Aorta (tissue), 5 donors: ENCODE data around the gene ST7L. TPM values are rescaled to one million over a fixed set of nuclear protein-coding genes. Genes with fewer than 3 reads are reported as not detected.

Experiments used
- ATAC-seq: fragments of 200-7000 bp; cut with Tn5 transposase; one replicate; pipeline ENCODE4 v1.9.1; 2022; ENCODE audit warnings: moderate library complexity; ENCODE audit not compliant: low FRiP score
- DNase-seq, 2 donors: peaks; one replicate each; pipeline ENCODE4 v3.0.0-alpha.2; 2020
- H3K27ac ChIP-seq, 2 donors: one replicate each; pipeline ENCODE4 v1.5.1; 2013; ENCODE audit warnings: low read length in 2 of 2, mild to moderate bottlenecking in 2 of 2, moderate library complexity in 2 of 2, control low read depth in 1 of 2, inconsistent platforms in 1 of 2, low read depth in 1 of 2
- H3K27me3 ChIP-seq, 2 donors: one replicate each; pipeline ENCODE4 v1.6.1; 2013; ENCODE audit warnings: control low read depth in 1 of 2, low read length in 1 of 2, mild to moderate bottlenecking in 1 of 2, moderate library complexity in 1 of 2; ENCODE audit not compliant: insufficient read depth in 2 of 2, control insufficient read depth in 1 of 2
- H3K36me3 ChIP-seq, 2 donors: one replicate each; pipeline ENCODE4 v1.6.1; 2013; ENCODE audit warnings: control low read depth in 1 of 2, low read length in 1 of 2, mild to moderate bottlenecking in 1 of 2; ENCODE audit not compliant: insufficient read depth in 2 of 2, control insufficient read depth in 1 of 2
- H3K4me1 ChIP-seq, 2 donors: one replicate each; pipeline ENCODE4 v1.6.1; 2013; ENCODE audit warnings: low read length in 2 of 2, control low read depth in 1 of 2, mild to moderate bottlenecking in 1 of 2, moderate library complexity in 1 of 2; ENCODE audit not compliant: insufficient read depth in 2 of 2, control insufficient read depth in 1 of 2
- H3K4me3 ChIP-seq, 2 donors: one replicate each; pipeline ENCODE4 v1.5.1; 2013; ENCODE audit warnings: low read length in 2 of 2, control low read depth in 1 of 2, mild to moderate bottlenecking in 1 of 2
- H3K9me3 ChIP-seq: one replicate; pipeline ENCODE4 v1.6.1; 2013; ENCODE audit warnings: mild to moderate bottlenecking, low read length; ENCODE audit not compliant: control insufficient read depth
- WGBS, 2 donors: extraction: QIAGEN DNeasy Blood & Tissue Kit; methylation state at CpG; one replicate each; pipeline ENCODE4 v1.1.7; 2013; 5-methylcytosine and 5-hydroxymethylcytosine counted together
- intact Hi-C, 2 donors: fragments of 100-400 bp; cut with DNase I; formaldehyde crosslinking; loops; one replicate each; pipeline versions ENCODE4 v1.14.2 to v1.15.0; 2022
- polyA plus RNA-seq, 2 donors: library from polyadenylated mRNA; stranded (reverse); fragments of 200-250 nt; gene quantifications; one replicate each; pipeline ENCODE4 v1.2.3, GENCODE V29; 2013
- total RNA-seq, 2 donors: library from RNA; stranded (reverse); fragmentation: NEBNext Ultra II Directional; extraction: Animal tissue kit (Norgen Biotek cat#: 25700); gene quantifications; one replicate each; pipeline ENCODE4 v1.2.1, GENCODE V29; 2021
- donor health status: healthy with polysubstance abuse.
- donor health status: Bipolar disorder and iron deficiency.
- donor health status: DM: no; HTN: no; CAD: no.
- donor health status: DM: no; HTN: no; CAD: no.
- donor health status: DM: yes; HTN: yes; CAD: no.

Gene ST7L
- total and polyA plus RNA-seq, 4 donors, result 9.3 to 27.3 (median 18.9) TPM

DNA sequence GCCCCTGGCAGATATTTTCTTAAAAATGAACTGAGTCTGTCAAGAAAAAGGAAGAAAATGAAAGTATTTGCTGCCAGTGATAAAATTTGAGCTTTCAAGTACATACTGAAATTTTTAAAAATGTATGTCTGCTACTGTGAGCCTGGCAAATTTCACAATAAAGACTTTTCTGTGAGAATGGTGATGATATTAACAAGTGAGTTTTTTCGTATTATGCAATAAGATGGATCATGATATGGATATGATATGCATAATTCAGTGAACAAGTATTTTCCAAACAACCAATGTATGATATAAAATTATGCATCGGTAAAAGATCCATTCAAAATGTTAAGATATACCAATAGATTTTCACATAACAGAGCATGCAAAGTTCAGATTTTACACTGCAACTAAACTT, 15.9 kb downstream of the ST7L start:
- no peaks in the 10 kb centered on the region for H3K9me3 ChIP-seq
- intact Hi-C loops, result no loop called here
- no peak overlapping the region for H3K4me3 ChIP-seq
- 97 to 98% methylated on average over 2 of the region's 2 CpGs for WGBS, 2 donors
- no peaks in the 10 kb centered on the region for H3K27me3 ChIP-seq
- no peak for DNase-seq
- H3K27ac ChIP-seq, result no peak overlapping the region
- ATAC-seq, result no peak
- H3K36me3 ChIP-seq, result peaks cover 0 to 9% of the 10 kb centered on the region in 2 donors
- H3K4me1 ChIP-seq, result no peaks in the 10 kb centered on the region

DNA sequence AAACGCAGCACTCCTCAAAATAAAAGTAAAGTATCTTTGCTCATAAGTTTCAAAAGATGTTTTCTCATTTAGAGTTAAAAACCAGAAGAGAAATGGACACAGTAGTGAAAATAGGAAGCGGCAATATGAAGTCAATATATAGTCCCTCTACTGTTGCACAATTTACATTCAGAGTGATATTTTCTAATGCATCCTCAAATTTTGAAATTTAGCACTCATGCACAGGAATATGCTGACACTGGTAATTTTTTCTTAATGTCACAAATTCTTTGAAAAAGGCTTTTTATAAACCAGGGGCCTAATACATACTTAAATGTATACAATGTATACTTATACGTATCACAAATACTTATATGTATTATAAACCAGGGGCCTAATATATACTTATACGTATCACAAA, 19.5 kb downstream of the ST7L start:
- WGBS, 2 donors, result 92 to 95% methylated on average over 4 of the region's 4 CpGs
- no peak for ATAC-seq
- intact Hi-C loops, result no loop called here
- Histone ChIP-seq H3K4me1 (no peaks in the 10 kb centered on the region), H3K4me3 (no peak overlapping the region), H3K9me3 (no peaks in the 10 kb centered on the region), H3K27me3 (no peaks in the 10 kb centered on the region), H3K27ac (no peak overlapping the region), H3K36me3 (peaks cover 0 to 3% of the 10 kb centered on the region in 2 donors)
- DNase-seq, result no peak

- no peak for DNase-seq
- H3K4me3 ChIP-seq, result no peak overlapping the region
- 44 to 49% methylated on average over 3 of the region's 3 CpGs for WGBS, 2 donors
- no peak for ATAC-seq
- no peaks in the 10 kb centered on the region for H3K9me3 ChIP-seq
- peaks cover 0 to 3% of the 10 kb centered on the region in 2 donors for H3K36me3 ChIP-seq
- intact Hi-C loops, result no loop called here
- H3K27me3 ChIP-seq, result no peaks in the 10 kb centered on the region
- no peaks in the 10 kb centered on the region for H3K4me1 ChIP-seq
- H3K27ac ChIP-seq, result no peak overlapping the region
Measured at GRCh38 chr1:112594208-112594876, 24.6 kb downstream of the ST7L start.

DNA sequence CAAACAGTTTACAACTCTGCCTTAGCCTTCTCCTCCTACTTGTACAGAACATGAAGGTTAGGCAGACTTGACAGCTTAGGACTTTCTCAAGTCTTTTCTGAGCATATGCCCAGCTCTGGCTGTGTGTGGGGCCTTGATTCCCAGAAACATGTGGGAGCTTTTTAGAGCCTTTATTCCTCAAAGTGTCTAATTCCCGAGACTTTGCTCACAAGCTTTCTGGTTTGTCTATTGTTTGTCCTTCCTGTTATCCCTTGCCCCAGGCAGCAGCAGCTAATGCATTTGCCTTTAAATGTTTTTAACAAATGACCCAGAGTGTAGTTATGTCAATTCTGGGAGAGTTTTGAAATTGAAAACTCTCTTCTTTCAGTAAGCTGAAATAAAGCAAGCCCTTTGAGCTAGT, 29.2 kb downstream of the ST7L start:
- Histone ChIP-seq H3K4me1 (no peaks in the 10 kb centered on the region), H3K9me3 (no peaks in the 10 kb centered on the region), H3K36me3 (peaks cover 0 to 3% of the 10 kb centered on the region in 2 donors), H3K27me3 (no peaks in the 10 kb centered on the region), H3K27ac (no peak overlapping the region), H3K4me3 (no peak overlapping the region)
- no peak for DNase-seq
- WGBS, 2 donors, result 93 to 100% methylated on average over 1 of the region's 1 CpG
- no peak for ATAC-seq
- intact Hi-C loops, result no loop called here

DNA sequence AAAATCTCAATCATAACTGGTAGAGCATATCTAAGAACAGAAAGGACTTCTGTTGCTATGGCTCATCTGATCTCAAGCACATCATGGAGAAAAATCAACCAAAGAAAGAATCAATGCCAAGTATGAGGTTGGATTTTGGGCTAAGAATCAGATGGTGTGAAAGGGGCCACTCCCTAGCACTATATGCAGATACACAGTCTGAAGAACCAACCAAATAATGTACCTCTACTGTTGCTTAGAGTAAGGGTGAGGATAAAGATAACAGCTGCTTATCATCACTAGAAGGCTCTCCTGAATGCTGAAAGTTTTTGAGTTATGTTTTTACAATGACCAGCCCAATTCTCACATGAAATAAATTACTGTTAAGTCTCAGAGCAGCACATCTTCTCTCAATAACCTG, 35.6 kb downstream of the ST7L start:
- ATAC-seq (no peak), DNase-seq (no peak)
- Histone ChIP-seq H3K4me3 (no peak overlapping the region), H3K9me3 (no peaks in the 10 kb centered on the region), H3K4me1 (no peaks in the 10 kb centered on the region), H3K27me3 (no peaks in the 10 kb centered on the region), H3K36me3 (no peaks in the 10 kb centered on the region), H3K27ac (no peak overlapping the region)
- intact Hi-C loops, result no loop called here

DNA sequence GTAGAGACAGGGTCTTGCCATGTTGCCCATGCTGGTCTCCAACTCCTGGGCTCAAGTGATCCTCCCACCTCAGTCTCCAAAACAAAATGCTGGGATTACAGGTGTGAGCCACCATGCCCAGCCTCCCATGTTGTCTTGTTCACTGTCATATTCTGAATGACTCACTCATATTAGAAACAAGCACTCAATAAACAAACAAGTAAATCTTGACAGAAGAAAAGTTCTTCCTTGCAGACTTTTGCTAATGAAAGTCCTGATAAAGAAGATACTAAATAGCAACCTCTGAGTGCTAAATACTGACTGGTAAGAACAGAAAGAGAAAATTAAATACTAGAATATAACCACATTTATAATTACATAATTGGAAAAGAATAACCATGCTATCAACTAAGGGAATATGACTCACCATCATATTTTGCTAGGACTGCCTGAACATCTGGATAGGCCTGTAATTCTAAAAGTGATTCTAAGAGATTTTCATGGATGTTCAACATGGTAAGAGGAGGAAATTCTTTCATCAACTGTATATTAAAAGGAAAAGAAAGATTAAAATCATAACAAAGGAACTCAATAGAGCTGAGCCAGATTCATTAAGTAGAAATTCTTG, 37.3 kb downstream of the ST7L start:
- Histone ChIP-seq H3K27ac (no peak overlapping the region), H3K4me1 (no peaks in the 10 kb centered on the region), H3K9me3 (no peaks in the 10 kb centered on the region), H3K36me3 (no peaks in the 10 kb centered on the region), H3K4me3 (no peak overlapping the region), H3K27me3 (no peaks in the 10 kb centered on the region)
- intact Hi-C loops, result no loop called here
- no peak for ATAC-seq
- no peak for DNase-seq

- no peak overlapping the region for H3K4me3 ChIP-seq
- 76 to 78% methylated on average over 5 of the region's 5 CpGs for WGBS, 2 donors
- no peak for DNase-seq
- no peak overlapping the region for H3K27ac ChIP-seq
- no peaks in the 10 kb centered on the region for H3K27me3 ChIP-seq
- ATAC-seq, result no peak
- intact Hi-C loops, result no loop called here
- no peaks in the 10 kb centered on the region for H3K4me1 ChIP-seq
- no peaks in the 10 kb centered on the region for H3K36me3 ChIP-seq
- no peaks in the 10 kb centered on the region for H3K9me3 ChIP-seq
Measured at GRCh38 chr1:112579801-112580510, 39.0 kb downstream of the ST7L start.

DNA sequence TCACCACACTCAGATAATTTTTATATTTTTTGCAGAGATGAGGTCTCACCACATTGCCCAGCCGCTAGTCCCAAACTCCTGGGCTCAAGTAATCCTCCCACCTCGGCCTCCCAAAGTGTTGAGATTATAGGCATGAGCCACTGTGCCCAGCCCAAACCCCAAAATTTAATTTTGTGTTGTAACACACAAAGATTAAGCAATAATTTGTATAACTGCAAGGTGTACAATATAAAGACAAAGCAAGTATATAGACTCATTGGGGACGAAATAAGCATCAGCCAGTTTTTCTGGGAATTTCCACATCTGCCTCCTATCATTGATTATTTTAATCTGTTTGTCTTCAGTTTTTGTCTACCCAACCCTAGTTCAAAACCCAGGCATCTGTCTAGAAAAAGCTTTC, 42.7 kb downstream of the ST7L start:
- no peak for DNase-seq
- no peak overlapping the region for H3K27ac ChIP-seq
- peaks cover 0 to 2% of the 10 kb centered on the region in 2 donors for H3K36me3 ChIP-seq
- WGBS, 2 donors, result 94 to 96% methylated on average over 3 of the region's 3 CpGs
- H3K4me1 ChIP-seq, result no peaks in the 10 kb centered on the region
- ATAC-seq, result no peak
- no peak overlapping the region for H3K4me3 ChIP-seq
- no peaks in the 10 kb centered on the region for H3K9me3 ChIP-seq
- intact Hi-C loops, result no loop called here
- no peaks in the 10 kb centered on the region for H3K27me3 ChIP-seq
